ENCODE data around the gene UNC93A. TPM values are rescaled to one million over a fixed set of nuclear protein-coding genes. Genes with fewer than 3 reads are reported as not detected.

Gene UNC93A
- total and polyA plus RNA-seq, 2 donors (not counting 3 experiments of a cell fraction or from before 2014, with no cell fraction given) = not detected

- Histone ChIP-seq H3K9me1 (replicated peaks; ENCODE audit: control insufficient read depth, extremely low read depth, insufficient read depth, low read length) (no peaks in the 10 kb centered on the region), H2AFZ (ENCODE audit: low read depth, low read length) (no peak overlapping the region), H3K79me2 (ENCODE audit: control insufficient read depth, insufficient read depth, low read length) (no peaks in the 10 kb centered on the region), H3K4me2 (ENCODE audit: insufficient read depth, low read length) (no peak overlapping the region), H3K4me1 (ENCODE audit: control insufficient read depth, extremely low read depth, insufficient read depth, low read length) (no peaks in the 10 kb centered on the region), H3K9ac (replicated peaks; ENCODE audit: extremely low read depth, insufficient read depth, low read length) (no peak overlapping the region), H3K4me3 (replicated peaks in 1 of 3; ENCODE audit: insufficient read depth in 1 of 3, low read depth in 1 of 3, low read length in 3 of 3) (no peak overlapping the region), H3K36me3 (ENCODE audit: control insufficient read depth in 2 of 2, extremely low read depth in 1 of 2, insufficient read depth in 2 of 2, low read length in 2 of 2) (no peaks in the 10 kb centered on the region), H3K27ac (ENCODE audit: insufficient read depth, low read depth, low read length) (no peak overlapping the region), H3K9me3 (replicated peaks; ENCODE audit: control insufficient read depth, insufficient read depth, low read length) (no peaks in the 10 kb centered on the region), H4K20me1 (replicated peaks; ENCODE audit: control insufficient read depth, extremely low read depth, insufficient read depth, low read length) (no peaks in the 10 kb centered on the region), H3K27me3 (ENCODE audit: control insufficient read depth in 2 of 2, insufficient read depth in 2 of 2, low read length in 2 of 2) (no peaks in the 10 kb centered on the region)
- CTCF ChIA-PET = interaction anchor here (2.7 kb wide), 1 partner anchor 56 kb away, joined by 12 read pairs; no protein-coding TSS in a partner anchor
- no peak for TF ChIP-seq FOS (IDR thresholded peaks at IDR 0.05; ENCODE audit: borderline replicate concordance, insufficient read depth, low read length)
- TF ChIP-seq JUN (IDR thresholded peaks at IDR 0.05; ENCODE audit: borderline replicate concordance, insufficient read depth, insufficient read length, low read depth) = no peak
- no peak for TF ChIP-seq MYC (IDR thresholded peaks at IDR 0.05; ENCODE audit: low read depth, low read length)
- TF ChIP-seq, protein P1, sequence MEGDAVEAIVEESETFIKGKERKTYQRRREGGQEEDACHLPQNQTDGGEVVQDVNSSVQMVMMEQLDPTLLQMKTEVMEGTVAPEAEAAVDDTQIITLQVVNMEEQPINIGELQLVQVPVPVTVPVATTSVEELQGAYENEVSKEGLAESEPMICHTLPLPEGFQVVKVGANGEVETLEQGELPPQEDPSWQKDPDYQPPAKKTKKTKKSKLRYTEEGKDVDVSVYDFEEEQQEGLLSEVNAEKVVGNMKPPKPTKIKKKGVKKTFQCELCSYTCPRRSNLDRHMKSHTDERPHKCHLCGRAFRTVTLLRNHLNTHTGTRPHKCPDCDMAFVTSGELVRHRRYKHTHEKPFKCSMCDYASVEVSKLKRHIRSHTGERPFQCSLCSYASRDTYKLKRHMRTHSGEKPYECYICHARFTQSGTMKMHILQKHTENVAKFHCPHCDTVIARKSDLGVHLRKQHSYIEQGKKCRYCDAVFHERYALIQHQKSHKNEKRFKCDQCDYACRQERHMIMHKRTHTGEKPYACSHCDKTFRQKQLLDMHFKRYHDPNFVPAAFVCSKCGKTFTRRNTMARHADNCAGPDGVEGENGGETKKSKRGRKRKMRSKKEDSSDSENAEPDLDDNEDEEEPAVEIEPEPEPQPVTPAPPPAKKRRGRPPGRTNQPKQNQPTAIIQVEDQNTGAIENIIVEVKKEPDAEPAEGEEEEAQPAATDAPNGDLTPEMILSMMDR (IDR thresholded peaks at IDR 0.05; ENCODE audit: extremely low read depth in 1 of 2, insufficient read depth in 1 of 2, low read depth in 1 of 2, low read length in 2 of 2) = no peak
- no peak for TF ChIP-seq POLR2AphosphoS5 (IDR thresholded peaks at IDR 0.05; ENCODE audit: insufficient read depth, low read depth, low read length)
- TF ChIP-seq EZH2 (IDR thresholded peaks at IDR 0.05; ENCODE audit: borderline replicate concordance, low read depth, low read length, severe bottlenecking) = no peak
- no peak for TF ChIP-seq POLR2A (IDR thresholded peaks at IDR 0.05; ENCODE audit: low read depth, low read length)
- no peak for TF ChIP-seq MAX (IDR thresholded peaks at IDR 0.05; ENCODE audit: insufficient read depth, insufficient read length)
- no peak for TF ChIP-seq GATA2 (IDR thresholded peaks at IDR 0.05; ENCODE audit: insufficient read depth, insufficient read length, low read depth, low read length)
- dilution Hi-C loops (cut with MboI; ENCODE audit: extremely low pct_ligation_motif_present, low sequenced_read_pairs) (no loop called here), intact Hi-C loops (cut with micrococcal nuclease) (no loop called here)
- FAIRE-seq = no peak
- POLR2A ChIA-PET = no interaction called here
- no TSS peak for BruUV-seq (replicated peaks)
- DNase-seq (ENCODE audit: low read depth, low spot score) = no peak
Observed at GRCh38 chr6:167294651-167295494, 3.8 kb downstream of the UNC93A start.
